ENCODE data around the gene MPND.

Gene MPND

GRCh38 chr19:4409123-4409933, 66.0 kb downstream of the MPND start:
- no peak for DNase-seq
